Skin of body (tissue), 2 donors: Measurements from ENCODE around the gene XIRP2. TPM values are rescaled to one million over a fixed set of nuclear protein-coding genes. Genes with fewer than 3 reads are reported as not detected.
A peak's percentile ranks its signal among the peaks of the same experiment; 100 is the strongest.

Source experiments
- DNase-seq: peaks from one replicate; lab custom pipeline; 2025; lab: John Stamatoyannopoulos, UW
- total RNA-seq: library from RNA; depleted of rRNA; stranded (reverse); fragments of >200 nt; gene quantifications from one replicate; pipeline ENCODE4 v1.2.3, GENCODE V29; 2014

XIRP2 gene, protein sequence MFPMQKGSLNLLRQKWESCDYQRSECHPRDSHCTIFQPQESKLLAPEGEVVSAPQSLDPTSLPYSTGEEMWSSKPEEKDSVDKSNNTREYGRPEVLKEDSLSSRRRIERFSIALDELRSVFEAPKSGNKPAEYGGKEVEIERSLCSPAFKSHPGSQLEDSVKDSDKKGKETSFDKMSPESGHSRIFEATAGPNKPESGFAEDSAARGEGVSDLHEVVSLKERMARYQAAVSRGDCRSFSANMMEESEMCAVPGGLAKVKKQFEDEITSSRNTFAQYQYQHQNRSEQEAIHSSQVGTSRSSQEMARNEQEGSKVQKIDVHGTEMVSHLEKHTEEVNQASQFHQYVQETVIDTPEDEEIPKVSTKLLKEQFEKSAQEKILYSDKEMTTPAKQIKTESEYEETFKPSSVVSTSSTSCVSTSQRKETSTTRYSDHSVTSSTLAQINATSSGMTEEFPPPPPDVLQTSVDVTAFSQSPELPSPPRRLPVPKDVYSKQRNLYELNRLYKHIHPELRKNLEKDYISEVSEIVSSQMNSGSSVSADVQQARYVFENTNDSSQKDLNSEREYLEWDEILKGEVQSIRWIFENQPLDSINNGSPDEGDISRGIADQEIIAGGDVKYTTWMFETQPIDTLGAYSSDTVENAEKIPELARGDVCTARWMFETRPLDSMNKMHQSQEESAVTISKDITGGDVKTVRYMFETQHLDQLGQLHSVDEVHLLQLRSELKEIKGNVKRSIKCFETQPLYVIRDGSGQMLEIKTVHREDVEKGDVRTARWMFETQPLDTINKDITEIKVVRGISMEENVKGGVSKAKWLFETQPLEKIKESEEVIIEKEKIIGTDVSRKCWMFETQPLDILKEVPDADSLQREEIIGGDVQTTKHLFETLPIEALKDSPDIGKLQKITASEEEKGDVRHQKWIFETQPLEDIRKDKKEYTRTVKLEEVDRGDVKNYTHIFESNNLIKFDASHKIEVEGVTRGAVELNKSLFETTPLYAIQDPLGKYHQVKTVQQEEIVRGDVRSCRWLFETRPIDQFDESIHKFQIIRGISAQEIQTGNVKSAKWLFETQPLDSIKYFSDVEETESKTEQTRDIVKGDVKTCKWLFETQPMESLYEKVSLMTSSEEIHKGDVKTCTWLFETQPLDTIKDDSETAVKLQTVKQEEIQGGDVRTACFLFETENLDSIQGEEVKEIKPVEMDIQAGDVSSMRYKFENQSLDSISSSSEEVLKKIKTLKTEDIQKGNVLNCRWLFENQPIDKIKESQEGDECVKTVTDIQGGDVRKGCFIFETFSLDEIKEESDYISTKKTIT (N-terminal part only)
- 20.7 TPM for total RNA-seq

DNA sequence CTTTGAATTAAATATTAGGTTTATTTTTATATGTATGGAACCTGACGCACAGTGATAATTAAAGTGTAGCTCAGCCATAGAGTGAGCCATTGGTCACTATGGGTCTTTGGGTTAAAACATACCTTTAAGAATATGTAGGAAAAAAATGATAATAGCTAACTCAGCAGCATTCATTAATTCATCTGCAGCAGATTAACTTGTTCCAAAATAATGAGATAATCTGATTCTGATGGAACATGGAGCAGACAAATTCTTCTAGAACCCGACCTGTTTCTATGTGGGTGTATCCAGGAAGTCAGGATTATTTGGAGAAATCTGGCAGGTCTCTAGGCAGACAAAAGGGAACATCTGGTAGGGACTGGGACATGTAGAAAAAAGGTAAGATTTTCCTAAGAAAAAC, at the start of gene XIRP2:
XIRP2 (plus strand) TSS at position 301 of the 400 bp plus-strand sequence. CDS start 15,003 bp downstream, outside the sequence.
- no peak for DNase-seq

DNA sequence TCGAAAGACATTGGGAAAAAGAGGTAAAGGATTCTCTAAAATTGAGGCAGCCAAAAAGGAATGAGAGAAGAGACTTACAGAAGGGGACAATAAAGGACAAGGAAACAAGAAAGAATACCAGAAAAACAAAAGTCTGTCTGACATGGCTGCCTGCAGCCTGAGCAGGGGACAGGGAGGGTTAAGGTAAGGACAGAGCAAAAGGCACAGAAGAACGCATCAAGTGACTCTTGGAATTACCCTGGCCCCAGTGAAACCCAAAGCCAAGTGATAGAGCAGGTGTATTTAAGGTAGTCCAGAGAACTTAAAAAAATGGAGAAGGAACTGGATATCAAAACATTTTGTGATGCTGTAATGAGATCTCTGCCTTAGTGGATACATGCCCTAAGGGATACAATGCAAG, 47.1 kb upstream of the XIRP2 start:
- DNase-seq = no peak

DNA sequence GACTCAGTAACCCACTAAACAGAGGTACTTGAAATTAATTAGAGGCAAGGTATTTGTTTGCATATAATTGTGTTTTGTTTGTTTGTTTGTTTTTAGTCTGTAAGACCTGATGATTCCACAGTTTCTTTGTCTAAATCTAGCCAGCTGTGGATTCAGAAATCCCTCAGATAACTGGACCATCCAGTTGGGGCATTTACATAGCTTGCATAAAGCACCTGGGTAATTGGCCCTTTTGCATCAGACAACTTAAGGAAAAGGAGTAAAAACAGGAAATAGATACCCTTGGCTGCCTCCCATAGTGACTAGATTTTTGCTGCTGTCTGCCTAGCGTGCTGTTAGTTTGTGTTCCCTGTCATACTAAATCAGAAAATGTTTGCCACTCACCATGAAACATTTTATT, 46.6 kb upstream of the XIRP2 start:
- no peak for DNase-seq

DNA sequence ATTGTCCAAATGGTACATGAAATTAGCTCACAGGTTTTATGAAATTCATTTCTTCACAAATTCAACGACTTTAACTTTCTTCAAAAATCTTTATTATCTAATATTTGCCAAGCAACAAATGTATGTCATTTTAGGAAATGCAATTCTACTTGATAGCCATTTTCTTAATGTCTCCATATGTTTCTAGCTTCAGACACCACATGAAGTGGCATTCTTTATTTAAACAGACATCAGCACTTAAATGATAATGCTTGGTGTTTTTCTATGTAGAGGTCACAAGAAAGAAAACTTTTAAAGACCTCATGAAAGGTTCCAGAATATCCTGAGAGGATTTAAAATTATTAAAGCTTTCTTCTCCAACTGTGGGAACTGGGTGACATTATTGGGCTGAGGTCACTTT, 44.2 kb upstream of the XIRP2 start:
- DNase-seq = no peak

DNA sequence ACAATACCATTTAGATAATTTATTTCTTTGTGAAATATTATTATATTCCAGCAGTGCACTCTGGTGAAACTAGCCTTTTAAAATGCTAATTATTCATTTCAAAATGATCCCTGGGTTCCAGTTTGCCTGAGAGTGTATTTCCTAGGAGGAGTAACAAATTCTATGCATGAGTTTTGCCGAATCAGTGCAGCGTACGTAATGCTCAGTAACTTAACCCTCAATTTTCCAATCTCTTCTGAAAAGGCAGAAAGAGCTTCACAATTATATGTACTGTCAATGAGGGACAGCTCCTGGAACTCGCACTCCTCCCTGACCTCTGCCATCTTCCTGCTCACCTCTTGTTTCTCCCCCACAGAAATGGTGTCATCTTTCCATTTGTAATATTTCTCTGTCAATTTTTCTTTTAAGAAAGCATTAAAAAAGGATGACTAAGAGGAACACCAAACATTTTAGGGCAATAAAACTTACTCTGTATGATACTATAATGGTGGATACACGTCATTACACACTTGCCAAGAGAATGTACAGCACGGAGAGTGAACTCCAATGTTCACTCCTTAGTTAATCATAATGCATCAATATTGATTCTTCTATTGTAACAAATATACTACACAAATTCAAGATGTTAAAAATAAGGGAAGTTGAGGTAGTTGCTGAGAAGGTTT, 25.7 kb upstream of the XIRP2 start:
- no peak for DNase-seq

DNA sequence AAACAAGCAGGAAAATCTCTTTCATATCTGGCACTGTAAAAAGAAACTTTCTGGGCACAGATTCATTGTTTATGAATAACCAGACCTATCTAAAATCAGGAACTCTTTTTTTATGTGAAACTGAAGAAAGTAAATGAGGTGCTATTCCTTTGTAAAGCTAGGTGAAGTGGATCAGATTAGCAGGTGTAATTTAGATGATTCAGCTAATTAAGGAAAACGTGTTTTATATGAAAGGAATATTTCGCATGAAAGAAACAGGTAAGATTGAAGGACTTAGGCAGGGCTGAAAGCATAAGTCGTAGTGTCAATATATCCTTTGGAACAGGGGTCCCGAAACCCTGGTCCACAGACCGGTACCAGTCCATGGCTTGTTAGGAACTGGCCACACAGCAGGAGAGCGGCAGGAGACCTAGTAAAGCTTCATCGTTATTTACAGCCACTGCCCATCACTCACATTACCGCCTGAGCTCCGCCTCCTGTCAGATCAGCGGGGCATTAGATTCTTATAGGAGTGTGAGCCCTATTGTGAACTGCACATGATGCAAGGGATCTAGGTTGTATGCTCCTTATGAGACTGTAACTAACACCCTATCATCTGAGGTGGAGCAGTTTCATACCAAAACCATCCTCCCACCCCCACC, 20.3 kb upstream of the XIRP2 start:
- no peak for DNase-seq

DNA sequence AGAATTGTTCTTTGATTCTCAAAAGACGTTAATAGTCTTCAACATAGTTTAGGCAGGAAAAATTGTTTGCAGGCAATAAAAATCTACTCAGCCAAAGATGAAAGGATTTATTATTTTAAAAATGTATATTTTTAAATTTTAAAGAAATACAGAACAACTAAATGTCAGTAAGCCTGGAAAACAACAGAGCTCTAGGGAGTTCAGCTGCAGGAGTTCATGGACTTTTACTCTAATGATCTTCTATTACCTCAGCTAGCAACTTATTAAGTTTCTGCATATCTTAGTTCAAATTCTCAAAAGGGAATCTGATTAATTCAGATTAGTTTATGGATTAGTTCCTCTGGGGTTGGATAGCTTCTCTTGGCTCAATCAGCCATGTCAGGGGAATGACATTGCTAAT, 17.9 kb upstream of the XIRP2 start:
- no peak for DNase-seq

DNA sequence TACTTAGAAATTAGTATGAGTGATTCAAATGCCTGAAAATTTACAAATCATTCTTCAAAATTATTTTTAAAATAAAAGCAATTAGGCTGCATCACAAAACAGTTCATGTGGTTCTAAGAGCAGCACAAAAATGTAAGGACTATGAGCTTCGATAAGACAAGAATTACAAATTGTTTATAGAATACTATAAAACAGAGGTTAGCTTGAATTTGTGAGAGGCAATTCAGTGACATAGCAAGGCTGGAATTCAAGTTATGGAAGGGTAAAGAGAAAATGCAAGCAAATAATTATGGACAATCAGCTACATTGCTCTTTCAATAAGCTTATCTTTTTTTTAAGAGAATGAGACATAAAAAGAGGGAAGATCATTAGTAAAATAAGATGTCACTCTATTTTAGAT, 7.1 kb upstream of the XIRP2 start:
- DNase-seq = no peak

DNA sequence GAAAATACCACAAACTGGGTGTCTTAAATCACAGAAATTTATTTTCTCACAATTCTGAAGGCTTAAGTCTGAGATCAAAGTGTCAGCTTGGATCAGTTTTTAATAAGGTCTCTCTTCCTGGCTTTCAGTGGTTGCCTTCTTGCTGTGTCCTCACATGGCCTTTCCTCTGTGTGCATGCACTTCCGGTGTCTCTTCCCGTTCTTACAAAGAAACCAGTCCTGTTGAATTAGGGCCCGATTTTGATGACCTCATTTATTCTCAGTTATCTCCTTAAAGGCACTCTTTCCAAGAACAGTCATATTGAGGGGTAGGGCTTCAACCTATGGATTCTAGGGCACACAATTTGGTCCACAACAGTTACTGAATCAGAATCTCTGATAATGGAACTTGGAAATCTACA, 5.4 kb upstream of the XIRP2 start:
- DNase-seq = no peak

DNA sequence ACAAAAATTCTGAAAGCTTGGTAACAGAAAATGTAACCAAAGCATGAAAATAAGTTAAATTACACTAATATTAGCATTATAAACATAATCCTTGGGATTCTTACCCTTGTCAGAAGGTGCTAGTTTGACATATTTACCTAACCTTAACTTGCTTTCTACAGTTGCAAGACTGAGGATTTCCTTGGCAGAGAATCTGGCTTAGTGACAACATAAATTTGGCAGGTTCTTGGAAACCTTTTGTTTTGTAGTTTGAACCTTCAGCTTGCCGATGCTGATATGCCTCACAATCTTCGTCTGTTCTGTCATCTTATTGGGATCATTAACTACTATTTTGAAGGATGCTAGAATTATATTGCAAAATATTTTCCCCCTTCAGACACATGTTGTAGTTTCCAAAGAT, 3.4 kb downstream of the XIRP2 start:
- no peak for DNase-seq

DNA sequence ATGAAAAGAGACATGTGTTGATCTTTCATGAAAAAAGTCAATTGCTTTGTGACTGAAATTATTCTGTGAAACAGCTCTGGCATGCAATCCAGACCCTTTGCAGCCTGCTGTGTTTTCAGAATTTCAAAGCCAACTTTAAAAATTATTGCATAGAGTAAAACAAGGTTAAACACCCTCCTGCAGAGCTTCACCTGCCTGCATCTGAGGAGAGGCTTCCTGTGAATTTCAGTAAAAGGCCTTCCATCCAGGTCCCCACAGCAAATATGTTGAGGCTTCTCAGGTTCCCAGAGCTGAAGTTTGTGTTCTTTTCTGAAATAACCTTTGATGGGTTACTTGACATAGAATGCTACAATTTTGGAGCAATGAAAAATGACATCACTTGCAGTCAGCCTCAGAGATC, 4.1 kb downstream of the XIRP2 start:
- DNase-seq = no peak

DNA sequence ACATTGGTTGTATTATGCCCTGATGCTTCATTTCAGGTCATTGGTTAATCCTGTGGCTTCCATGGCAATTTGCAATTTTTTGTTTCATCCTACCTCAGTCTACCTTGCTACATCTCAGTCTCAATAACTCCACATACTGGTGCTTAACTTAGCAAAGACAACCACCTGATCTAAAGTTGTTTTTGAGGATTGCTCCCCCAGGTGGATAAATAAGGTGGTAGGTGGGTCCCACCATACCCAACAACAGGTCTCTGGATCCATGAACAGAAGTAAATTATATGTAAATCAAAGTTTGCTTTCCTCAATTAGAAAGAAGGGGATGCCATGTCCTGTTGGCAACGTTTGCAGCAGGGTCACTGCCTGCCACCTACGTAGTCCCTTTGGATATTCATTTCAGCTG, 7.0 kb downstream of the XIRP2 start:
- DNase-seq = no peak

DNA sequence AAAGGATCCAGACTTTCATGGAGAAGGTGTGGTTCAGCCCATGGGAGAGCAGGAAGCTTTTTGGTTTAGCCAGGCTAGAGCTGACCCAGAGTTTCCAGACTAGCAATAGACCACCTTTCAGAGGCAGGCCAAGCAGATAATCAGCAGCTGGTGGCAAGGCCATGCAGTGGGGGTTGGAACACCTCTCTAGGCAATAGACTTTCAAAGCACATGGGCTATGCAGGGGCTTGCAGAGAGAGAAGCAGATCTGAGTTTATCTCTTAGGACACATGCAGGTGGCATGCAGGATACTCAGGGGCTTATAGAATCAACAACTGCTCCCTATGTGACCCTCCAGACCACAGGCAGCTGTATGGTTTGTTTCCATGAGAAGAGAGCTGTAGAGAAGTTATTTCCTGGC, 9.4 kb downstream of the XIRP2 start:
- DNase-seq = no peak

DNA sequence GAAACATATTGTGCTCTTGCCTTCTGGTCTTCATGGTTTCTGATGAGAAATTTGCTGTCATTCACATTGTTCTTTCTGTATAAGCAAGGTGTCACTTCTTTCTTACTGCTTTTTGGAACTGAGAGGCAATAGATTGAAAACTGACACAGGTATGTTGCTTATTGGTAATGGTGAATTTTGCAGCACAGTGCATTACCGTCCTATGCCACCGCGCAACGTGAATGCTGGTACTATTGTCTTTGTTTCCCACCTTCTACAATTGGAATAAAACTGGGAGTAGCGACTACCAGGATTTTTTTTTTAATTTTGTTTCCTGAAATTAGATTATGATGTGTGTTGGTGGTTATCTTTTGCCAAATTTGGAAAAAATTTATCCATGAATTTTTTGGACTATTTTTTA, 11.4 kb downstream of the XIRP2 start:
- no peak for DNase-seq

DNA sequence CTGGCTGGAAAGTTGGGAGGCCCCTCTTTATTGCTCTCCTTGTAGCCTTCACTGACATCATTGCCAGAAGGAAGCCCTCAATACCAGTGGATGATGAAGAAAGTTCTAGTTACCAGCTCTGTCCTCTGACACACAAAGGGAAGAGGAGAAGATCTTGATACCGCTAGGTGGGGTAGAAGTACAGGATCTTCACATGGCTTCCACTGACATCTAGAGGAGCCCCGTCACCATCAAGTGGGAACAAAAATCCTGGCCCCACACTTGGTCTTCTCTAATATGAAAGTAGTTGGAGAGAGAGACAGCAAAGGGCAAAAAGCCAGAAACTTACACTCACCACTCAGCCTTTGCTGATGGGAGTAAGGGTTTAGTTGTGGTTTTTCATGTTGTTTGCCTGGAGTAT, 12.4 kb downstream of the XIRP2 start:
- no peak for DNase-seq

DNA sequence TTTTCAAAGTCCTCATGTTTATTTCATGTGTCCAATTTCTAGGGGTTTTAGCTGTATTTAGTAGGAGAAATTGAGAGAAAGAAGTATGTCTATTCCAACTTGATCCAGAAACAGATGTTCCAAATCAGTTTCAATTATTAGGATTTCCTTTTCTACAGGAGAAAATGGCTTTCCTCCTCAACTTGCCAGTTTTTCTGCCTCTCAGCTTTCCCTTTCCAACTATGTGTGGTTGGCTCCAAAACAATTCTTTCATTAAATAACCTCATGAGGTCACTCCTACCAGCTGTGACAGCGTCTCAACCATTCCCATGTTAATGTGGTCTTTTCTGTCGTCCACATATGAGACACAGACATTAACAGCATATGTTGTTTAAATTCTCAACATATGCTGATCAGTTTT, 13.1 kb downstream of the XIRP2 start:
- no peak for DNase-seq

DNA sequence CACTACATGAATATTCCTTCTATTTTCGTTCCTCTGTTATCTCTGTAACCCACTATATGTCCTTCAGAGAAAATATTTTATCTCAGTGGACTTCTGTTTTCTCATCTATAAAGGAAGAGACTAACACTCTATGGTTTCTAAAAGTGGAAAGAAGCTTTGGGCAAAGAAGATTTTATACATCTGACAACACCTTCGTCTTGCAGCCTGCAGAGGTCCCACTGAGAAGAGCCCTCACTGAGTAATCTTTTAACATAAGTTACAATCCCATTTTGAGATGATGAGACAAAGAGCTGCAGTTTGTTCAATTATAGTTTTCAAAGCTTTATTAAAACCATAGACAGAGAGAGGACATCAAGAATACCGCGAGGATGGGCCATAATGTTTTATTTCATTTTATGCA, 28.7 kb downstream of the XIRP2 start:
- DNase-seq = no peak

DNA sequence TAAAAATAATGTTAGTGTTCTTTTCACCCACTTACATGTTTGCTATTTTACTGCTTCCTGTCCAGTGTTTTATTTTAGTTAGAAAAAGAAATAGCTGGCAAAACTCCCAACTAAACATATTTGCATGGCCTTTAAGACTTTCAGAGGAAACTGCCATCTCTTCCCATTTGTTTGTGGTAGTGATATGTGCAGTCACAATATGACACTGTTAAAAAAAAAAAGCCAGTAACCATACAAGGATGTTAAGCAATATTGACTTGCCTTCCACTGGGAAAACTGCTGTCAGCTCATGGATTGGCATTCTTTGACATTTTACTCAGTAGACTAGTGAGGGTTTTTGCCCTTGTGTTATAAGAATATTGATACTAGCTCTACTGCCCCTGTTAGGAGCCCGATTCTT, 29.1 kb downstream of the XIRP2 start:
- peak; percentile 26 for DNase-seq

DNA sequence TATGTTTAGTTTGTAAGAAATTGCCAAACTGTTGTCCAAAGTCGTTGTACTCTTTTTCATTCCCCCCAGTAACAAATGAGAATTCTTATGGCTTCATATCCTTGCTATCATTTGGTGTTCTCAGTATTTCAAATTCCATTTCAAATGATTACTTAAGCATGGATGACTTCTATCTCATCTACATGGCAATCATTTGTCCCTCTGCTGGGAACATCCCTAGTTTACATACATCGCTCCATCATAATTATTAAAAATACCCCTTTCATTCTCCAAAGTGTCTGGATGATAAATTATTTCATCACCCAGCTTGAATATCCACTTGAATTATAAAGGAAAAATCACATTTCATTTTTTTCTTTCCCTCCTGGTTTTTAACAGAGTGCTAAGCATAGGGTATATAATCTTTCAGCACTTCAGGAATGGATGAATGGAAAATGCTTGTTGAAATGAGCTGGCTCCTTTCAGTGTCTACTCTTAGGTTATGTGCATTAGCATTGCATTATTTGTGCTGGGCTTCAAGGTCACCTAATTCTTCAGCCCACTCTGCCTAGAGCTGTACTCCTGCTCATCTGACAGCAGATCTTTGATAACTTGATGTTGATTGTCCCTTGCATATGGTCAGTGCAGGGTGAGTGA, 33.1 kb downstream of the XIRP2 start:
- no peak for DNase-seq

DNA sequence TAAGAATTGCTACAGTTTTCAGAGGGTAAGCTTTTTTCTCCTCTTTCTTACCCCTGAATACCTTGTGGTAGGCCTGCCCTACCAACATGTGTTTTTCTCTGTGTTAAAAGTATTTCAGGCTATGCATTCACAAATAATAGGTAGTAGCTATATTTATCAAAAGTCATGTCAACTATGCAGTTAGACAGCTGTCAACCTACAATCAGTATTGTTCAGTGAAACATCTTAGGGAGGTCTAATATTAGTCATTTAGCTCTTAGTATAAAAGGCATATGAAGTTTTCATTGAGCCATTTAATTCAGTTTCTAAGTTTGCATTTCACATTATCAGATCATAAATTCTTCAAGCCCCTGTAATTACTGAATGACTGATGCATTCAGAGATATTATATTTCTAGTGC, 36.7 kb downstream of the XIRP2 start:
- DNase-seq = no peak
